ENCODE results near the gene RRAGC. TPM values are rescaled to one million over a fixed set of nuclear protein-coding genes. Genes with fewer than 3 reads are reported as not detected.

RRAGC gene
- total and polyA plus RNA-seq, 2 of the 13 experiments (the other 11 are each of a cell fraction or from before 2014, with no cell fraction given), result 7.6 to 8.0 TPM

GRCh38 chr1:38858833-38859560 lies 575 bp downstream of the RRAGC start (continued):
- TF ChIP-seq HIC2 (CRISPR knock-in tag; IDR thresholded peaks at IDR 0.05; ENCODE audit: low read depth), result 0 out of 2 replicates have a peak, but pooled peaks have one; percentile 40
- TF ChIP-seq POLR2A (IDR thresholded peaks at IDR 0.05; ENCODE audit: insufficient read depth in 1 of 2, low read depth in 2 of 2, low read length in 2 of 2), result 0 out of 4 replicates have a peak, but pooled peaks of 1 of the 2 experiments have one; percentile 1
- TF ChIP-seq KLF6 (CRISPR knock-in tag; IDR thresholded peaks at IDR 0.05), result 0 out of 2 replicates have a peak, but pooled peaks have one; percentile 35
- TF ChIP-seq IRF1 (CRISPR knock-in tag; IDR thresholded peaks at IDR 0.05; ENCODE audit: low read depth), result no peak
- 0 out of 2 replicates have a peak, but pooled peaks have one; percentile 25 for TF ChIP-seq REPIN1 (CRISPR knock-in tag; IDR thresholded peaks at IDR 0.05; ENCODE audit: borderline replicate concordance, low read depth)
- 0 out of 4 replicates have a peak, but pooled peaks of 1 of the 2 experiments have one; percentile 41 for TF ChIP-seq ATF4 (CRISPR knock-in tag; IDR thresholded peaks at IDR 0.05)
- peak; percentile 67; the same call in 1 of the 2 replicates for TF ChIP-seq TFAP4 (IDR thresholded peaks at IDR 0.05; ENCODE audit: borderline replicate concordance, low read depth)
- TF ChIP-seq ZNF451 (CRISPR knock-in tag; IDR thresholded peaks at IDR 0.05), result 0 out of 2 replicates have a peak, but pooled peaks have one; percentile 32
- TF ChIP-seq BORCS8-MEF2B (CRISPR knock-in tag; IDR thresholded peaks at IDR 0.05), result peak; percentile 32; the same call in 1 of the 2 replicates
- TF ChIP-seq XBP1 (CRISPR knock-in tag; IDR thresholded peaks at IDR 0.05), result no peak
- TF ChIP-seq E2F2 (CRISPR knock-in tag; IDR thresholded peaks at IDR 0.05; ENCODE audit: borderline replicate concordance), result peak; percentile 26; the same call in 1 of the 2 replicates
- 0 out of 2 replicates have a peak, but pooled peaks have one; percentile 51 for TF ChIP-seq ZNF367 (CRISPR knock-in tag; IDR thresholded peaks at IDR 0.05; ENCODE audit: borderline replicate concordance)
- 0 out of 2 replicates have a peak, but pooled peaks have one; percentile 20 for TF ChIP-seq ZNF503 (CRISPR knock-in tag; IDR thresholded peaks at IDR 0.05)
- no peak for TF ChIP-seq PHF5A (CRISPR knock-in tag; IDR thresholded peaks at IDR 0.05; ENCODE audit: low read depth, unreplicated experiment)
- peak; percentile 26; the same call in 1 of the 2 replicates for TF ChIP-seq BRD4 (CRISPR knock-in tag; IDR thresholded peaks at IDR 0.05)
- TF ChIP-seq SAP130 (CRISPR knock-in tag; IDR thresholded peaks at IDR 0.05; ENCODE audit: low read depth), result peak; percentile 60
- no peak for TF ChIP-seq ZNF12 (CRISPR knock-in tag; IDR thresholded peaks at IDR 0.05)
- TF ChIP-seq ASH2L (IDR thresholded peaks at IDR 0.05; ENCODE audit: insufficient read length, low read depth, low read length), result peak; percentile 7
